GM19025 (cell line): Measurements from ENCODE around the gene HIPK2.

ENCODE experiments used
- ATAC-seq: cut with Tn5 transposase; IDR thresholded peaks from one replicate; pipeline ENCODE4 v1.9.1; 2021; ENCODE audit warnings: mild to moderate bottlenecking, low read depth, moderate library complexity; ENCODE audit not compliant: unreplicated experiment

The HIPK2 gene

DNA sequence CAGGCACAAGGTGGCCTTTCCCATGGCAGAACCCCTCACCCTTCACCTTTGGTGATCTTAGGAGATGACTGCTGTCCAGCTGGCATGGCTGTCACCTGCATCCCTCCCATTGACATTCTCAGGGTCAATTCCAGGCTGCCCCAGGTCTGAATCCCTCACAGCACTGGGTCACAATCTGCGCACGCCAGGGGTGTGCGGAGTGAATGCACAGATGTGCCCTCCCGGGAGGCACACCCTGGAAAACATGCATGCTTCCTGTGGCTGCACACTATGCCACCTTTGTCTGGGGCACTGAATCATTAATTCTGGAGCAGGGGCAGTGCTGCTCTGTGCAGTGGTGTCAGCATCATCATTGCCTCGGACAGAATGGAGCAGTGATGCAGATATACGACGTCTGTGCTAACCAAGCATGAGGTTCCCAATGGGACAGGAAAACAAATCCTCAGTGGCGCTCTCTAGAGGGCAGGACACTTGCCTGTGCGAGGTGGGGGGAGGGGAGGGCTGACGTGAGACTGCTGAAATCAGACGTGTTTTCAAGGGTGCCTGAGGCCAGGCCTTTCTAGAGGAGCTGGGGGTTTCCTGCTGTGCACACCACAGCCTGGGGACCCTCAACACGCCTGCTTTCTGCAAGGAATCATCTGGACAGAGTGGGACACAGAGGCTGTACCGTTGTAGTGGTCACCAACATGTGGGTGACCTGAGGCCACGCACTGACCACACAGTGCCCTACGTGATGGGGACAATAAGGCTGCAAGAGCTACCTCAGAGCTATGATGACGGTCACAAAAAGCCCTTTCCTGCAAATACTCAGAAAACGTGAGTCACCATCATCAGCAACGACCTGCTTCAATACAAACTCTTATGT is 77.9 kb downstream of the HIPK2 start:
- ATAC-seq, result no peak

GRCh38 chr7:139698844-139699243 is 79.0 kb downstream of the HIPK2 start:
- ATAC-seq, result no peak

DNA sequence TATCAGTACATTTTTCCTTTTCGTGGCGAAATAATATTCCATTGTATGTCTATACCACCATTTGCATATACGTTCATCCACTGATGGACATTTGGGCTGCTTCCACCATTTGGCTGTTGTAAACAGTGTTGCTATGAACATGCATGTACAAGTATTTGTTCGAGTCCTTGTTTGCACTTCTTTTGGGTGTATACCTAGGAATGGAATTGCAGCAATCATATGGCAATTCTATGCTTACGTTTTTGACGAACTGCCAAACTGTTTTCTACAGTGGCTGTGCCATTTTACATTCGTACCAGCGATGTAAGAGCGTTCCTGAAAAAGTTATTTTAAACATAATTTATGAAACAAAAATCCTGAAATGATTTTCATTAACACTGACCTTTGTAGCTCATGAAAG is 79.5 kb downstream of the HIPK2 start:
- no peak for ATAC-seq

GRCh38 chr7:139697056-139697455 is 80.7 kb downstream of the HIPK2 start:
- ATAC-seq, result no peak

DNA sequence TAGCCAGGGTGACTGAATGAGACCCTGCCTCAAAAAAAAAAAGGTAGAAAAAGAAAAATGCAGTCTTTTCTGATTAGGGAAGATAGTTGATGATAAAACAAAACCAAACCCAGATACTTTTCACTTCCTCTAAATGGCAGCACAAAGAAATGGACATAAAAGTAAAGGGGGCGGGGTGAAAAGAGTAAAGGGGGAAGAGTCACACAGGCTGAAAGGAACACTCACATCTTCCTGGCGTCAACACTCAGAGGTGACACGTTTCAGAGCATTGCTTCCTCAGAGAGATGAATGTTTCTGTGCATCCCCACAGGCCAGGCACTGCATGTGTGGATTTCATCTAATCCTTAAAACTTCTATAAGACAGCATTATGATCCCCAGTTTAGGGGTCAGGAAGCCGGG is 81.2 kb downstream of the HIPK2 start:
- no peak for ATAC-seq

- ATAC-seq, result no peak
Measured at GRCh38 chr7:139695588-139695987, 82.2 kb downstream of the HIPK2 start.

DNA sequence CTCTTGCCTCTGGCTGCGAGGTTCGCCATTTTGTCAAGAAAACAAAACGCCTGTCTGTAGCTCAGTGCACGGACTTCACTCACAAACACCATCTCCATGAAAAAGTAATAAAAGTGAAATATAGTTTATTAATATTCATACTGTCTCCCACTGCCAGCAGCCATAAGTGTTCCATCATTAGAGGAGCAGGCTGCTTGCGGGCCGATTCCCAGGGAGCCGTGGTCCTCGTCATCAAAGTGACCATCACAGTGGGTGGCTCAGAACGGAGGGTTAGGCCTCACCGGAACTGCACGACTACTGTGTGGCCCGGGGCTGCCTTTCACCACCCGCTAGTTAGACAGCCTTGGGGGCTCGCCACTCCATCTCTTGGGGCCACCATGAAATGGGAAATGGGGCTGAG is 82.7 kb downstream of the HIPK2 start:
- no peak for ATAC-seq

GRCh38 chr7:139694389-139694676 is 83.5 kb downstream of the HIPK2 start:
- no peak for ATAC-seq

DNA sequence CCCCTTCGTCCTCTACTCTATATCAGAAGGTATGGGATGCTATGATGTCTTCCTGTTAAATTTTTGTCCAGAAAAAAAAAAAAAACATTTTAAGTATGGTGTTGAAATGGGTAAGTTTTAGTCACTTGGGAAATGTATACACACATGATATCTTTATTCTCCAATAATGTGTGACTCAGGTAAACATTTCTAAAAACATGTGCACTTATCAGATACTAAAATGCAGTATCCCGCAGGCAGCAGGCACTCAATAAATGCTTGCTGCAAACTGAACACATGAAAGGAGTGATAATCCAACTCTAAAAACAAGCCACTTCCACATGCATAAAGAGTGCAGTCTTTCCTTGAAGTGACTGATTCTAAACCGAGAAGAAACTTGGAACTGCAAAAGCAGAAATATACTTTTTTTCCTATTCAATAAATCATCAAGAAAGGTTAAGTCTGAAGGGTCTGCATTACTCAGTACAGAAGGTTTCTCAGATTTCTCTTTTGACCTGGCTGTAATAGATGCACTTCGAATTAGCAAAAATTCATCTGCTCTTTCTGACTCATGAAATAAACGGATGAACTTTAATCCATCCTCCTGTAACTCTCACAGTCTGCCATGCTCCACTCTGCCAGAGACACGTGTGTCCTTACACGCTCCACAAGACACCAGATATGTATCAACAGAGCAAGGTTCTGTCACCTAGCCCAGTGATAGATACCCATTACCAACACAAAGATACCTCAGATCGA is 84.0 kb downstream of the HIPK2 start:
- ATAC-seq, result no peak

- no peak for ATAC-seq
Measured at GRCh38 chr7:139692723-139693122, 85.1 kb downstream of the HIPK2 start.

DNA sequence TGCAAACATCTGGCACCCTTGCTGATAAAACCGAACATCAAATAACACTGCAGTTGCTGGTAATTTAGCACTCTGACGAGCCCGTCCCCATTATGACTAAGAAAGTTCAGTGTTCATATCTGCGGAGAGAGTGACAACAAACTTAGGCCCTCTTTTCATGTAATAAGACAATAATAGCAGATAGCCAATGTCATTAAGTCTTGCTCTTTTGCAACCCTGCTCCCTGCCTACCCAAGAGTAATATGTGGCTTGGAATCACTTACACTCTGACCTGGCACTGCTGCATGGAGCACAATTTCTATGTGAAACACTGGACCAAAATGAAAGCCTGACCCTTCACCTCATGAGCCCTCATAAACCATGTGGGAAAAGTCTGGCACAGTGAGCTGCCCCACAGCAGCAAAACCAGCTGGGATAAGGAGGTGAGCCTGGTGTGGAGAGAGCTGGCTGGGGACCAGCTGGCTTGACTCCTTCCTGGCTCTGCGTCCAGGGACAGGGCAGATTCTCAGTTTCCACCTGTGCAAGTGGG is 86.5 kb downstream of the HIPK2 start:
- no peak for ATAC-seq

GRCh38 chr7:139687980-139688632 is 89.7 kb downstream of the HIPK2 start:
- ATAC-seq, result no peak

DNA sequence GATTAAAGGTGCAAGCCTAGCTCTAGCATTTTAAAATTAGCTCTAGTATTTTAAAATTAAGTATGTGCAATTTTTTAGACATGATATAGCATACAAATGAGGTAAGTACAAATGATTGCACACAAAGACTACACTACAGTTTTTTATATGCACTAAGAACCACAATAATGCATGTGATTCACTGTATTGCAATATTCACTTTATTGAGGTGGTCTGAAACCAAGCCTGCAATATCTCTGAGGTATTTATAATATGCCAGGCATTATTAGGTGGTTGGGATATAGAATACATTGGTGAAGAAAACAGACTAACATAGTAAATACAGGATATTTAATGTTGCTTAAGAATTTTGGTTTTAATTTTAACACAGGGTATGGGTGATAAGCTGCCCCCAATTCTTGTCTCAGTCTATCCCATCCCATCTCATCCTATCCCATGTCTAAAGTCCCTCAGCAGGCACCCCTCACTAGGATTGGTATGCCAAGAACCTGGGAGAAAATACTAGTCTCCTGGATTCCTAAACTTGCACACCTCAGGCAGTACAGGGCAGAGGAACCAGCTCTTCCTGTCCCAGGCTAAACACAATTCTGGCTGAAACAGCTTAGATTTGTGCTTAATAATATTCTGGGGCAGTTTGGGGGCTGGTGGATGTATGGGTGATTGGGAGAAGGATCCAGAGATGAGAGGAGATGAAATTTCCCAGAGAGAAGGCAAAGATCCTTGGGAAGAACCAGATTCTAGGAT is 90.4 kb downstream of the HIPK2 start:
- no peak for ATAC-seq

- ATAC-seq, result peak; percentile 71
Measured at GRCh38 chr7:139683137-139683921, 94.5 kb downstream of the HIPK2 start.

- ATAC-seq, result peak; percentile 26
Measured at GRCh38 chr7:139682136-139683013, 95.4 kb downstream of the HIPK2 start.

DNA sequence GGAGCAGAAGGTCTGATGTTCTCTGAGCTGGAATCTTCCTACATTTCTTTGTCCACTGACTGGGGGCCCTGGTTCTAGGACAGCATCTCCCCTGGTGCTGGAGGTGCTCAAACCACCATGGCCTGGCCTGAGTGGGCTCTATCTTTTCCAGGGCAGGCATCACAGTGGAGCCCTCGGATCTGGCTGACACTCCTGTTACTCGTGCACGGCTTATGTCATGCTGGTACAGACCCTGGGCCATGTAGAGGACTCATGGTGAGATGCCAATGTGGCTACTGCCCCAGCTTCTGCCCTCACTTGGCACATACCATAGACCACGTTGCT is 96.0 kb downstream of the HIPK2 start:
- ATAC-seq, result no peak

GRCh38 chr7:139681463-139681755 is 96.4 kb downstream of the HIPK2 start:
- no peak for ATAC-seq

- peak; percentile 22 for ATAC-seq
Measured at GRCh38 chr7:139680676-139681462, 96.9 kb downstream of the HIPK2 start.
